OCI-M1 (cell line): ENCODE measurements around the gene COPRS.

Source experiments
- DNase-seq: peaks from one replicate; lab custom pipeline; 2025; lab: John Stamatoyannopoulos, UW

COPRS gene, protein sequence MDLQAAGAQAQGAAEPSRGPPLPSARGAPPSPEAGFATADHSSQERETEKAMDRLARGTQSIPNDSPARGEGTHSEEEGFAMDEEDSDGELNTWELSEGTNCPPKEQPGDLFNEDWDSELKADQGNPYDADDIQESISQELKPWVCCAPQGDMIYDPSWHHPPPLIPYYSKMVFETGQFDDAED

DNA sequence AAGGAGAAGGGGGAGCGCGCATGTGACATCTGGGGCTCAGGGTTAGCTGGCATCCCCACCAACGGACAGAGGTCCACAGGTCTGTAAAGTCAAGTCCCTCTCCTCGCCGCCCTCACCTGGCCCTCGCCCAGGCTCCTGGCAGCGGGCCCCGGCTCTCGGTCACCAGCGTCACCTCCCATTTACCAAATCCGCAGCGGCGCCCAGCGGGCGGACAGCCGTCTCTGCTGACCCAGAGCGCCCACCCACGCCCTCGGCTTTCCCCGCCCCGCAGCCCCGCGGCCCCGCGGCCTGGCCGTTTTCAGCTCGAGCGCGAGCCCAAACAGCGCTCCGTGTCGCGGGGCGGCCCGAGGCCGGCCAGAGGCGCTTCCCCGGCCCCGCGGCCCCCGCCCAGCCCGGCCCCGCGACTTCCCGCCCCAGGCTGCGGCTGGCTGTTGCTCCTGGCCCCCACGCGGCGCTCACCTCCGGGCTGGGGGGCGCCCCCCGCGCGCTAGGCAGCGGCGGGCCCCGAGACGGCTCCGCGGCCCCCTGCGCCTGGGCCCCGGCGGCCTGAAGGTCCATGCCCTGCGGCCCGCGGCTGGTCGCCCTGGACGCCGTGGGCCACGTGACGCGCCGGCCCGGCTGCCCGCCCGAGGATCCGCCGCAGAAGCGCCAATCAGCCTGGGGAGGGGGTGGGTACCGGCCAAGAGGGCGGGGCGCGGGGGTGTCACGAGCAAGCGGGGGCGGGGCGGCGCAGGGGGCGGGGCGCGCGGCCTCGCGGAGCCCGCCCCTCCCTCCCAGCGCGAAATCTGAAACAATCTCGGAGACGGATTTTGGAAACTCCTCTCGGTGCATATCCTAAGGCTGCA, at the start of gene COPRS:
Gene COPRS (minus strand): TSS at position 603 of the 845 bp plus-strand sequence. CDS start 45 bp downstream, at position 558.
- peak; percentile 85 for DNase-seq

DNA sequence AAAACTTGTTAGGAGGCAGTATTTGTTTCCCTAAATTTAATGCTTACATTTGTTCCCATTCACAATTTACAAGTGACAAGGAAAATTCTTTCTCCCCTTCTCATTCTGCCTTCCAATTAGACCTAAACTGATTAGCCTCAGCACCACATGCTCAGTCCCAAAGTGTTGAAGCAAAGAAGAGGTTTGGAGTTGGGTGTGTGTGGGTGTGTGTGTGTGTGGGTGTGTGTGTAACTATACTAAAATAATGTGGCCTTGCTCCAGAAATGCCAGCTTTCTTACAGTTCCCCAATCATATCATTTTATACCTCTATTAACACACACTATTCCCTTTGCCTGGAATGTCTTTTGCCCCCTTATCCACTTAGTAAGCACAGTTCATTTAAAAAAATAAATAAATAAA, 49.3 kb upstream of the COPRS start:
- no peak for DNase-seq

DNA sequence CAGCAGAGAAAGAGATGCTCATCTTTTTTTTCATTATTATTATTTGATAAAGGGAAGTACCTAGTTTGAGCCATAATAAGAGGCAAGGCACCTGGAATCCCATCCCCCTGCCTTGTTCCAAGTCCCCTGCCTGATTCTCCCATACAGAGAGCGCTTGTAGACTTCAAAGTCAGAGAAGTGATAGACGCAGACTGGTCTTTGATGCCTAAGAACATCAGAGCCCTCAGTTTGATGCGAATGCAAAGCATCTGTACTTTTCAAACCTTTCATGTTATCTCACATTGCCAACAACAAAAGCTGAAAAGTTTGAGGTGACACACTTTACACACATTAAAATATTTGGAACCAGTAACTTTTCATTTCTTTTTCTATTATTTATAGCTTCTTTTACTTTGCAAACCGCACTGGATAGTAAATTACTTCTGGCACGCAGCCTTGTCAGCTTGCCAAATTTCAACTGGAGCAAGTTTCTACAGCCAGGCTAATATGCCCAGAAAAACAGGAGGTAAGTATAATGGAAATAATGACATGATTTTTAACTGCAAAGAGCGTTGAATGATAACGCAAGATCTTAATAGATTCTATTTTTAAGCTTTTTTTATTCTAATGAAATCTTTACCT, 48.4 kb upstream of the COPRS start:
- peak; percentile 51 for DNase-seq

DNA sequence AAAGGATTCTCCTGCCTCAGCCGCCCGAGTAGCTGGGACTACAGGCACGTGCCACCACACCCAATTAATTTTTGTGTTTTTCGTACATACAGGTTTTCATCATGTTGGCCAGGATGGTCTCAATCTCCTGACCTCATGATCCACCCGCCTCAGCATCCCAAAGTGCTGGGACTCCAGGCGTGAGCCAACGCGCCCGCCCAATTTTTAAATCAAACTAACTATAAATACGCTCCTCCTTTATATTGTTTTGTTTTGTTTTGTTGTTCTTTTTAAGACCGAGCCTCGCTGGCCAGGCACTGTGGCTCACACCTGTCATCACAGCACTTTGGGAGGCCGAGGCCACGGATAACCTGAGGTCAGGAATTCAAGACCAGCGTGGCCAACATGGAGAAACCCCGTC, 44.4 kb upstream of the COPRS start:
- DNase-seq: no peak

DNA sequence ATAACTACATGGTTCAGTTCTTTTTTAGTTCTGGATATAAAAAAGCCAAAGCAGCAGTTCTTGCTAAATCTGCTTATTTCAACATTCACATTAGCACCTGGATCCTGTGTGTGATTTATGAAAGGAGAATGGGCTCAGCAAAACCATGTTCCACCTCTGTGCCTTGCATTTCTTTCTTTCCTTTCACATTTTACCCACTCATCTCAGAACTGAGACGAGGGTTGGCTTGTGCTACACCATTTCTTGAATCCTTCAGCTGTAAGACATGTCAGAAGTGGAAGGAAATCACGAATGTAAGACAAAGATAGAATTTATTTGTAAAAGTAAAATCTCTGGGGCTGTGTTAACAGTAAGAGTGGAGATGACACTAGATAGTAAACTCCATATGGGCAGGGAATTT, 43.6 kb upstream of the COPRS start:
- peak; percentile 33 for DNase-seq

DNA sequence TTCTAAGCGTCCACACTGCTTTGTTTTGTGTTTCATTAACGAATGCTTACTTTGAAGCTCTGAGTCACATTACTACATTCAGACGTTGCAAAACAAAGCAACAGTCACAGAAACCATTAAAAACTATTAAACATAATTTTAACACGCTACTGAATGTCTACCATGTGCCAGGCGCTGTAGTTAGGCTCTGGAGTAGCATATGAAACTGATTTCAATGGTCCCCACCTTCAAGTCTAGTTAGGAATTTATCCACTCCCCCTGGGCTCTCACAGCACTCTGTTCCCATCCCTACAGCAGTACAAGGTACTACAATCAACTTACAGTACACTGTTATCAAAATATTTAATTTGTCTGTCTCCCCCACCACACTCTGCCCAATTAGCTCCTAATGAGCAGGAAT, 41.8 kb upstream of the COPRS start:
- peak; percentile 57 for DNase-seq

DNA sequence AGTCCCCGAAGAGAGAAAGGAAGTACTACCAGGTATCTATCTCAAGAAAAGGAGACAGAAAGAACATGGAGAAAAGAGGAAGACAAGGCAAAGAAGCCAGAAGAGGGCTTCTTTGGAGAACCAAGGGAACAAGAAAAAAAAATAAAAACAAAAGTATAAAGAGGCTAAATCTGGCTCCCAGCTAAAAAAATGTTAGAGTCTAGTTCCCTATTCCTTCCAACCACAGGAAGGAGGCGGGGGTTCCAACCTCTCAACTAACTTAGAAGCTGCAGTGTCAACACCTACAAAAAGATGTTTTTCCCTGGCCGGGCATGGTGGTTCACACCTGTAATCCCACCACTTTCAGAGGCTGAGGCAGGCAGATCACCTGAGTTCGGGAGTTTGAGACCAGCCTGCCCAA, 29.1 kb upstream of the COPRS start:
- DNase-seq: no peak

DNA sequence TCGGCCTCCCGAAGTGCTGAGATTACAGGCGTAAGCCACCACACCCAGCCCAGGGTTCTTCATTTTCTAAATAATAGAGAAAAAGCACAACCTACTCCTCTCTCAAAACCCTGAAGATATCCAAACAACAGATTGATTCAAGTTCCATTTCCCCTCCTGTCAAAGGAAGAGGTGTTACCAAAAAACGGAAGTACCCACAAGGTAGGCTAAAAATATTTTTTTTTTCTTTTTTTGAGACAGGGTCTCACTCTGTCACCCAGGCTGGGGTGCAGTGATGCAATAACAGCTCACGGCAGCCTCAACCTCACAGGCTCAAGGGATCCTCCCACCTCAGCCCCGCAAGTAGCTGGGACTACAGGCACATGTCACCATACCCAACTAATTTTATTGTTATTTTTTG, 23.5 kb upstream of the COPRS start:
- DNase-seq: no peak

DNA sequence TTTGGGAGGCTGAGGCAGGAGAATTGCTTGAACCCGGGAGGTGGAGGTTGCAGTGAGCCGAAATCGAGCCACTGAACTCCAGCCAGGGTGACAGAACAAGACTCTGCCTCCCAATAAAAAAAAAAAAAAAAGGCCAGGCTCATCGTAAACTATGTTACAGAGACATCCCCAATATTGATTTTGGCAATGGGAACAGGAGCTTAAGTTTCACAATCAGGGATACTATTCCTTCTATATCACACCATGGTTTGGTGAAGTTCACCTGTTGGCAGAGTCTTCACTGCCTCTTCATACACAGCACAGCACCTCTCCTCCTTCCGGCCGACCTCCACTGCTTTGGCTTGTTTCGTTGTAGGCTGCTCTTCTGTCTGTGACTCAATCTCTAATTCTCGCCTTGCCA, 21.3 kb upstream of the COPRS start:
- DNase-seq: no peak

DNA sequence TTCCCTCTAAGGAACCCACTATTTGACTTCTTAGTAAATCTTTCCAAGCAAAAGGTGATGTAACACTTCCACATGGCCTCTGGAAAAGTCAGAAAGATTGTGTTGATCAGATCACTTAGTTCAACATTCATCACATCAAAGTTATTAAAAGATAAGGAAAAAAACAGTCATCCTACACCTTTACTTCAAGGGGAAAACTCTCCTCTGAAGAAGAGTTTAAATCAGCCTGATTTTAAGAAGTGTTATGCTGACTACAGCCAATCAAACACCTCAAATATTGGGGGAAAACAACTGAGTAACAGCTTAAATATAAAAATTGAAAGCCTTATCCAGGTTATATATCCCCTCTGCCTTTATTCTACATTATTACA, 19.6 kb upstream of the COPRS start:
- no peak for DNase-seq

DNA sequence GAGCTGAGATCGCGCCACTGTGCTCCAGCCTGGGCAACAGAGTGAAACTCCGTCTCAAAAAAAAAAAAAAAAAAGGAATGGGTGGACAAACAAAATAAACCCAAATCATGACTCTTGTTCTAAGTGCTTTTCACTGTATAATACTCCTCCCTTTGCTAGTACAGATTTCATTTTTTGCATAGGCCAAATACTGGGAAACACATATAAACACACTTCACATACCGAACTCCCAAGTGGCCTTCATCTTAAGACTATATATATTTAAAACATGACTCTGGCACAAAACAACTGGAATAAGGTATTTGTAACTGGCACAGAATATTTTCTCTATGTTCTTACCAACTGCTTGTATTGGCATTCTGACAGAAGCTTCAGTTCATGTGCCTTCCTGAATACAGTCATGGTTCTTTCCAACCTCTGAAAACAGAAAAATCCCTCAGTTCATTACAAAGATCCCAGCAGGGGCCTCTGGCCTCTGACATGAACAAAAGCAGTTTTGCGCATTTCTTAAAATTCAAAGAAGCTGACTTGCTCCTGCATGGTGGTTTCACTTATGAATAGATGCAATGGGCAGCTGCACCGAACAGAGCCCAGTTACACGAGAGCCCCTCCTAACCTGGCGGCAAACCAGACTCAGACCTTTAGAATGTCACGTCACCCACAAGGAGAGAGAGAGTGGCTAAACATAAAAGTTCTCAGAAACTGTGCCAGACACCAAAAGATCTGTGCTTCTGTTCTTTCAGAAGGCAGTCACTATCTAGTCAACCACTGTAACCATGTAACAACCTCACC, 19.1 kb upstream of the COPRS start:
- DNase-seq: no peak

DNA sequence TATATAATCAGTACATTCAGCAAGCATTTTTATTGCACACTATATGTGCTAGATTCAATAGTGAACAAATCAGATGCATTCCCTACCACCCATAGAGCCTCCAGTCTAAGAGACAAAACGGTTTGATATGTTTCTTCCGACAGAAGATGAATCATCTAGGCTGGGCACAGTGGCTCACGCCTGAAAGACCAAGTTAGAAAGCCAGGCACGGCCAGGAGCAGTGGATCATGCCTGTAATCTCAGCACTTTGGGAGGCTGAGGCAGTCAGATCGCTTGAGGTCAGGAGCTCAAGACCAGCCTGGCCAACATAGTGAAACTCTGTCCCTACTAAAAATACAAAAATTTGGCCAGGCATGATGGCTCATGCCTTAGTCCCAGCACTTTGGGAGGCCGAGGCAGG, 18.3 kb upstream of the COPRS start:
- no peak for DNase-seq

DNA sequence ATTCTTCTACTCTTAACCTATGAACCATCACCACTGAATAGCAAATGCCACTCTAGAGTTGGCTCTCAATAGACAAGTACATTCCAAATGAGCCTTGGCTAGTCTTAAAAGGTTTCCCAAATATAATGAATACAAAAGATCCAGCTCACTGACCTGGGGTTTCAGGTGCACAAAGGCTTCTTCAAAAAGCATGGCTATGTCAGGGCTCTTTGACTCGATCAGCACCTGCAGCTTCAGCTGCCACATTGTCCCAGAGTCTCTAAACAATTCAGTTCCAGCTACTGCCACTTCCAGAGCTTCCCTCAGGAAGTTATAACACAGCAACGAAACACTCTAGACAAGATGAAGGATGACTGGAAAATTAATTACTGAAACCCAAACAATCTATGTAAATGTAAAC, 16.0 kb upstream of the COPRS start:
- DNase-seq: no peak

DNA sequence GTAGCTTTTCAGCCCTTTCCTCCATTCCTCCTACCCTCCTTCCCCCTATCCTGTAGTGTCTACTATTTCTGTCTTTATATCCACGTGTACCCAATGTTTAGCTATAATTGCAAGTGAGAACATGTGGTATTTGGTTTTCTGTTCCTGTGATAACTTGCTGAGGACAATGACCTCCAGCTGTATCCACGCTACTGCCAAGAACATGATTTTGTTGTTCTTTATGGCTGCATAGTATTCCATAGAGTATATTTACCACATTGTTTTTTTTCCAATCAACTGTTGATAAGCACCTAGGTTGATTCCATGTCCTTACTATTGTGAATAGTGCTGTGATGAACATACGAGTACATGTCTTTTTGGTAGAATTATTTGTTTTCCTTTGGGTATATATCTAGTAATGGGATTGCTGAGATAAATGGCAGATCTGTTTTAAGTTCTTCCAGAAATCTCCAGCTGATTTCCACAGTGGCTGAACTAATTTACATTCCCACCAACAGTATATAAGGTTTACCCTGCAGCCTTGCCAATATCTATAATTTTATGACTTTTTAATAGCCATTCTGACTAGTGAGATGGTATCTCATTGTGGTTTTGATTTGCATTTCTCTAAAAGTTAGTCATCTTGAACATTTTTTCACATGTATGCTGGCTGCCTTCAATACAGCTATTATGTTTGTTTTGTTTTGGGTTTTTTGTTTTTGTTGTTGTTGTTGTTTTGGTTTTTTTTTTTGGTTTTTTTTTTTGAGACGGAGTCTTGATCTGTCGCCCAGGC, 10.9 kb upstream of the COPRS start:
- no peak for DNase-seq

DNA sequence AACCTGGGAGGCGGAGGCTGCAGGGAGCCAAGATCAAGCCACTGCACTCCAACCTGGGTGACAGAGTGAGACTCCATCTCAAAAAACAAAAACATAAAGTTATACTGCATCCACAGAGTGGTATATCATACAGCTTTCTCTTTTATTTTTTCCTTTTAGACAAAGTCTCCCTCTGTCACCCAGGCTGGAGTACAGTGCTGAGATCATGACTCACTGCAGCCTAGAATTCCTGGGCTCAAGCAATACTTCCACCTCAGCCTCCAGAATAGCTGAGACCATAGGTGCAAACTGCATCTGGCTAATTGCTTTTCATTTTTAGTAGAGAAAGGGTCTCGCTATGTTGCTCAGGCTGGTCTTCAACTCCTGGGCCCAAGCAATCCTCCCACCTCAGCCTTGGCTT, 10.0 kb upstream of the COPRS start:
- DNase-seq: no peak

DNA sequence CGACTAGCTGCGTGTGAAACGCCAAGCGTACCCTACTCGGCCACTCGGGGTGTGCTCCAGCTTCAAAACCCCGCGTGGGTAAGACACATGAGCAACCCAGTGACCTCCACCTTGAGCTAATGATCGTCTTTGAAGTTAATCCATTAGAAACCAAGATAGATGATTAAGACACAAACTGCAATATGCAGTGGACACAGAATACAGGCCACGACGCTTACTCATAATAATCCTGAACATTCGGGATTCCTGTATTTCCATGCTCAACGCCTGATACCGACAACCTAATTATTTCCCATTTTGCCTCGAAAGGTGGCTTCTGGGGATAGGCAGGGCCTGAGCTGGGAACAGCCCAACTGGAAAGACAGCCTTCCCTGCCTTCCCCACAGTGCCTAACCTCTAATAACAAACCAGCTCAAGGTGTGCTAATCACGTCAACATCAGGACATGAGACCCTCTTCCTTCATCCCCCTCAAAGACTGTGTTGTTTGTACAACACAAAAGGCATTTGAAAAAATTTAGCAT, 504 bp upstream of the COPRS start:
- no peak for DNase-seq

DNA sequence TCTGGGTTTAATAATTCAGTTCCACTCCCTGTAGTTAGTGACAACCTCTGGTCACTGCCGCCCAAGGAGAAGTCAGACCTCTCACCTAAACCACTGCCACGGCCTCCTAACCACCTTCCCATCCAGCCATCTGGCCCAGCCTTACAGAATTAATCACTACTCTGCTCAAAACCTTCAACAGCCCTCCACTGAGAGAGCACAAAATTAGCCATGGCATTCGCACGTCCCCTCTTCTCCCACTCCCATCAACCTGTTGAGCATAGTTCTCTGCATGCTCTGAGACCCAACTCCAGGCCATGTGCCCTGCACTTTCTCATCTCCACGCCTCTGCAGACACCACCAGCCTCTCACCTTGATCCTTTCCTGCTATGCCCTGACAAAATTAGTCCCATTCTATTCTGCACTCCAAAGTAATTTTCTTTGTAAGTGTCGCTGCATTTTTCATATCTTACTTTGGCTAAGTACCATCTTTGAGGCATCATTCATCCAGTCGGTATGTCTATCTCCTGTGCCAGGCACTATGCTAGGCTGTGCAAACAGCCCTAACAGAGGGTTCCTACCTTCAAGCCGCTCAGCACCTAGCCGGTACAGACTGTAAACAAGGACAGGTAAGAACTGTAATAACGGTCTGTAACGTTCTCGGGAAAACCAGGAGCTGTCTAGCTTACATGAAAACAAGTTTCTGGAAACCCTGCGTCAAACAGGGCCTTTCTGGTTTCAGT, 963 bp downstream of the COPRS start:
- no peak for DNase-seq

DNA sequence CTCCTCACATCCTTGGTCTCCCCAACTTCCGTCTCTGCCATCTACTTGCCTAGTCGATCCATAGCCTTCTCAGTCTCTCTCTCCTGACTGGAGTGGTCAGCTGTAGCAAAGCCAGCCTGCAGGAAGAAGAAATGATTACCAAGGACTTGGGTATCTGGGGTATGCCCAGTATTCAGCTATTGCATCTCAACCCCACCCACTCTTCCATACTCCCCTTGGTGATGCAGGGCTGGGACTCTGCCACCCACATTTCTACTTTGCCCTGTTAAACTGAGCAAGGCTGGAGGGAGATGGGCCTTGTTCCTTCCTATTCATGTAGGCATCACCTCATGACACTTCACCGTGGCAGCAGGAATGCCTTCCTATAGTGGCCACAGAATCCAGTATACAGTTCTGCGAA, 2.3 kb downstream of the COPRS start:
- no peak for DNase-seq

DNA sequence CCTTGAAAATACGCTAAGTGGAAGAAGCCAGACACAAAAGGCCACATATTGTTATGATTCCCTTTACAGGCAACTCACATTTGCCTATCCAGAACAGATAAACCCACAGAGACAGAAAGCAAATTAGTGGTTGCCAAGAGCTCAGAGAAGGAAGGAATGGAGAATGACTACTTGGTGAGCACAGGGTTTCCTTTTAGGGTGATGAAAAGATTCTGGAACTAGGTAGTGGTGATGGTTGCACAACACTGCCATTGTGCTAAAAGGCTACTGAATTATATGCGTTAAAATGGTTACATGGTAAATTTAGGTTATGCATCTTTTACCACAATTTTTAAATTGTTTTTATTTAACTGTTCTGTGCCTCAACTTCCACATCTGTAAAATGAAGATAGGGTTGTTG, 4.4 kb downstream of the COPRS start:
- no peak for DNase-seq

DNA sequence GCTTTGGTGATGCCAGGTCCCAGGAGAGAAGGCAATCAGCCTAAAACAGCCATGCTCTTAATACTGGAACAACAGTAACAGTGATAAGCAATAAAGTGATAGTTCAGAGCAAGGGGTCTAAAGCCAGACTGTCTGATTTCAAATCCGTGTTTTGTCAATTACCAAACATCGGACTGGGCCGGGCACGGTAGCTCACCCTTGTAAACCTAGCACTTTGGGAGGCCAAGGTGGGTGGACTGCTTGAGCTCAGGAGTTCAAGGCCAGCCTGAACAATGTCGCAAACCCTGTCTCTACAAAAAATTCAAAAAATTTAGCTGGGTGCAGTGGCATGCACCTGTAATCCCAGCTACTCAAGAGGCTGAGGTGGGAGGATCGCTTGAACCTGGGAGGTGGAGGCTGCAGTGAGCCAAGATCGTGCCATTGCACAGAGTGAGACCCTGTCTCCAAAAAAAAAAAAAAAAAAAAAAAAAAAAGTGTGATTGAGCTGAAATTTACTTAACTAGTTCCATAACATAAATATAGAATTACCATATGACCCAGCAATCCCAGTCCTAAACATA, 5.1 kb downstream of the COPRS start:
- no peak for DNase-seq

DNA sequence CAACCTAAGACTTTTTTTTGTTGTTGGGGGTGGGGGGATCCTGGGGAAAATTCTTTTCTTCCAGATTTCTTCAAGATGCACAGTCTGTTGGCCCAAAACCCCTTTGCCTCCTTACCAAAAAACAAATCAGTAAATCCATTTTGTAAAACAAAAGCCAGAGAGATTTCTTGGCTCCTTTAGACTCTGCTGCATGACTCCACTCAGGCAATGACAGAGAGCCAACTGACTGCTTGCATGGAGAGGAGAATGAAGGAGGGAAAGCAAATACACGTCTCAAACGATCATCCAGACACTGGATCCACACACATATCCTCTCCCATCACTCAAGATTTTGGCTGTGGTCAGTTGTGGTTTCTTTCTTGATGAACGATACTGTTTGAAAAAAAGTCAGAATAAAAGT, 13.8 kb downstream of the COPRS start:
- no peak for DNase-seq
